NCI-H446 treated with DMSO at 0.1 percent for 48 hours (cell line): ENCODE data around the gene APOBEC3B.
"Not testable (repeated sequence)": the region's sequence is repeated elsewhere in the genome, so short reads cannot be mapped to it uniquely, and the experiment has no call there.

Experiments used
- DNase-seq: peaks from one replicate; lab custom pipeline; 2025; lab: John Stamatoyannopoulos, UW

APOBEC3B gene

DNA sequence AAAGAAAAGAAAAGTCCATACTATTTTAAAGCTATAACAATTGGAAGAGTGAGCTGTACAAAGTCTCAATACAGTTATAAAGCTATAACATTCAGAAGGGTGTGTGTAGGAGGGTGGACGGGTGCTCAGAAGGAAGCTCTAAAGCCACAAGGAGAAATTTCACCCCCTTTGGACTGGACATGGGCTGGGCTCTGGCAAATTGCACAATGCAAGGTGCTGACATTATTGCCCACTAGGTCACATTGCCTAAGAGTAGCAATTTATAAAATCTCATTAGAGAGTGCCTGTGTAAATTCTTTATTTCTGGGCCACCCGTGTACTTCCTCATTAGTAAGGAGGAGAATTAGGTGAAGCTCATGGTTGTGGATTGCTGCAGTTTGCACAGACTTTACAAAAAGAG, 30.4 kb upstream of the APOBEC3B start:
- no peak for DNase-seq

DNA sequence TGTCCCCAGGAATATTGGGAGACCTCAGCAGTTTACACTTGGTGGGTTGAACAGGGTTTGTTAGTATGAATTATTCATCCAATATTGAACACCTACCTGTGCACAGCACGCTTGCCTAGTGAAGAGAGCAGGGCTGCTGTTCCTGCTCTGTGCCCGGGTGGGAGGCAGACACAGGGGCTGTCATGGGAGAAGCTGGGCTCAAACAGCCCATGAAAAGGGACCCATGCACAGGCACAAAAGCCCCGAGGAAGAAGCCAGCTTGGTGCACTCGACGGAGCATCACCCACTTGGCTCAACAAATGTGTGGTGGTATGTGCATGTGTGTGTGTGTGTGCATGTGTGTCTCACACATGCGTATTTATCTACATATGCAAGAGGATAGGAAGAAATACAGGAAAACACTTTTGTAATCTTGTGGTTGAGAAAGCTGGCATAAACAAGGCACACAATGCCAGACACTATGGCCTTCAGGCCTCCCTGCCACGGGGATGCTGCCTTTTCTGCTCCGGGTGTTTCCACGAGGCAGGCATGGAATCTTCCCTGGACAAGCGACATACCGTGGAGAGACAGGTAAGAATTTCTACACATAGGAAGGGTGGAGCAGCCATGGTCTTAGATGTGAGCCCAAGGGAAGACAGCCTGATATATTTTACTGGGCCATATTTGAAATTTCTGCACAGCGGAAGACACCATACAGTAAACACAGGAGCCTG, 29.7 kb upstream of the APOBEC3B start:
- DNase-seq = no peak

DNA sequence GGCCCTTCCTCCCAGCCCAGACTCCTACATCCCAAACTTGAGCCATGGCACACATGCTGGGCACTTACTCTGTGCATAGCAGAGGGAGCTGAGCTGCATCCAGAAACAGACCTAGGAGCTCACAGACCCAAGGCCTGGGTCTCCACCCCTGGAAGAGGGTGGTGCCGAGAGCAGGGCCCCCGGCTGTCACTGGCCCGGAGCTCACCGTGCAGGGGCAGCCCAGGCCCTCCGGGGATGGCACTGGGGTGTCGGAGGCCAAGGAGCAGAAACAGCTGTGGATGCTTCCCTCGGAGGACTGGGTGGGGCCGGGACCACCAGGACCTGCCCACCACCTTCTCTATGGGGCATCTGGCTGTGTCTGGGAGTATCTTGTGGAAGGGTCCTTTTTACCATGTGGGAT, 29.1 kb upstream of the APOBEC3B start:
- DNase-seq = no peak

DNA sequence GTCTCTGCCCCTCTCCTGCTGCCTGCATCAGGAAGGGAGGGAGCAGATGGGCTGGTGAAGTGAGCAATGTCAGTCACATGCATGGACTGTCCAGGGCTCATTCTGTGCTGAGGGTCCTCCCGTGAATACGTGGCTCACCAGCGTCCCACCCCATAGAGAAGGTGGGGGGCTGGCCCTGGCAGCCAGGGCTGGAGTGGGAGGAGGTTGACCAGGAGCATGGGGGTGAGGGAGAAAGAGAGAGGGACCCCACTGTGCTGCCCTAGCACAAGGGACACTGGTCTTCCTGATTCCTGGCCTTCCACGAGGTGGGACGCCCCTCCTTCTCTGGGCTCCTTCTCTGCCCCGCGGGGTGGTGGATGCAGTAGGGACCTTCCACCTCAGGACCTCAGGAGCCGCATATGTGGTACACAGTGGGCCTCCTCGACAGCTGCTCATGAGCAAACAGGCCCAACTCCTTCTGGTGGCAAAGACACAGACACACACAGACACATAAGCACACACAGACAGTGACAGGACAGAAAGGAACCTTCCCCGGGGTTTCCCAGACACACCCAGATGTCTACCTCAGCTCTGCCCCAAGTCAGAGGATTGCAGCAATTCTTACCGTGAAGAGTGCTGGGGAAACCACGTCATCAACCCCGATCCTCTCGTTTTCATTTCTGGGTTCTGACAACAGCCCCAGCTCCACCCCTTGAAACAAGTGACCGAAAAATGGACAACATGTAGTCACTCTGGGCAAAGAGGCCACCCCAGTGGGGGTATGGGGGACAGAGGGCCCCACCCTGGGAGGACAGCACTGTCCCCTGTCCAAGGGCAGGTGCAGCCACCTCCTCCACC, 28.4 kb upstream of the APOBEC3B start:
- no peak for DNase-seq

DNA sequence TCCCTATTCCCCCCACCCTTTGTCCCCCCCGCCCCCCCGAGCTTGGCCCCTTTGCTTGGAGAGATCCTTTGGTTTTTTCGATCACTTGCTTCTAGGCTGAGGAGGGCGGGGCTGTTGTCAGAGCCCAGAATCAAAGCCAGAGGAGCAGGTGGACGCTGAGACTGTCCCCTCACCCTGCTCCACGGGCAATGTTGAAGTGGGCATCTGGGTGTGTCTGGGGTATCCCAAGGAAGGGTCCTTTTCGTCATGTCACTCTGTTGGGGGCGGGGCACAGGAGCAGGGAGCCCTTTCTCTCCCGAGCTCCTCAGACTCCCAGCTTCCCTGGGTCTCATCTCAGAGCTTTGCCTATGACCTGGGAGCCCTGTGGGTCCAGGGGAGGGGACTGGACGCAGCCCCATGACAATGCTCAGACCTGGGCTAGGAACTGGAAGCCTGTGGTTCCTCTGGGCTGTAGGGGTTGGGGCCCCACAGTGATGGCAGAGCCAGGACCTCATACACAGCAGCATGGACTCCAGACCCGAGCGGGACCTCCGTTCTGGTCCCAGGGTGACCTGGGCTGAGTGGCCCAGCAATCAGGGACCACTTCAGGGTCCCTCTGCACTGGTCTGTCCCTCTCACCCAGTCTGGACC, 27.6 kb upstream of the APOBEC3B start:
- DNase-seq = no peak

DNA sequence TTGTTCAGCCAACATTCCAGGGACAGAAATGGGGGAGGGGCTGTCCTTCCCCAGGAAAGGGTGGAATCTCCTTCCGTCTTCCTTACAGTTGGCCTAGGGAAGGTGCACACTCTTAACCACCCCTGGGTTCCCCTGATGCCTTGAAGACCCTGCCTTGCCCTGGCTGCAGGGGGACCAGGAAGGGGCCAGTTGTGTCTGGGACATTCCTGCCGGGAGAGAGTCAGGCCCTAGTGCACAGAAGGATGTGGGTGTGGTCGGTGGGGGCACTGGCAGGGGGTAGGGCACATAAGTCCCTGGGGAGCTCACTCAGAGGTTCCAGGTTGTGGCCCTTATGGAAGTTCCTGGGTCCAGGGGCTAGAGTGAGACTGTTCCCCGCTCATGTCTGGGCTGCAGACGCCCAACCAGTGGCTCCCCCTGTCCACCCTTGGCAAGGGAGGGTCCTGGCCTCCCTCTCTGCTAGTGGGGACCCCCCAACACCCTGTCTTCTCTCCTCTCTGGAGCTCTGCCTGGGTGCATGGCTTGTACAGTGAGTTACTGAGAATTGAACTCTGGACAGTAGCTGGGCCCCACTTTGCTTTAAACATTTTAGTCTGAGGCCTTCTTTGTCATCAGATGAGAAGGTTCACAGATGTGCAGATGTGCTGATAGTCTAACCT, 26.8 kb upstream of the APOBEC3B start:
- DNase-seq = no peak

DNA sequence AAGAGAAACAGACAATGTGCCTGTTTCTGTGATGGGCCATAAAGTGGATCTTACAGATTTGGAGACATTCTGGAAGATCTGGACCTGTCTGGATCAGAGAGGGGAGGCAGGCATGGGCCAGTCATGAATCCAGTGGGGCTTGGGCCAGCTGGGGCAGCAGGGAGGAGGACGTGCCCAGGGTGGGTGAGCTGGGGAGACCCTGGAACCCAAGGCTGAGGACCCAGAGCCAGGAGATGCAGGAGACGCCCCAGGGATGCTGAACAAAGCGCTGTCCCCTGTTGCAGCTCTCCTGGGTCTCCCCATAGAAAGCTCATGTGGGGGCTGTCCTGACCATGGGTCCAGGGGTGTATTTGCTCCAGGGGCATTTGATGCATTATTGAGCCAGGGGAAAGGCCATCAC, 26.2 kb upstream of the APOBEC3B start:
- no peak for DNase-seq

DNA sequence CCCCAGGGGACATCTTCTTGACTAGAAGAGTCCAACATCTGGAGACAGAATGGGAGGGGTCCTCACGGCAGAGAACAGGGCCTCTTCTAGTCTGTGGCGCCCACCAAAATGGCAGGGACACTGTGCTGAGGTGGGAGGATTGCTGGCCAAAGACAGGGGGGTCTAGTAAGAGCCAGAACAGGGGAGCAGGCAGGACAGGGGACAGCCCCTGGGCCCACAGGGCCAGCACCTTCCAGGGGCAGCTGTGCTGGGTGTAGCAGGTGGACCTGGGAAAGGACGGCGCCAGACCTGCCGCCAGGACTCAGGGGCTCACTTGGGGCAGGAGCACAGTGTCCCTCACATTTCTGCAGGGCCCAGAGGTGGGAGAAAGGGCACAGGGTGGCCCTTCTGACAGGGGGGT, 25.6 kb upstream of the APOBEC3B start:
- DNase-seq = no peak

DNA sequence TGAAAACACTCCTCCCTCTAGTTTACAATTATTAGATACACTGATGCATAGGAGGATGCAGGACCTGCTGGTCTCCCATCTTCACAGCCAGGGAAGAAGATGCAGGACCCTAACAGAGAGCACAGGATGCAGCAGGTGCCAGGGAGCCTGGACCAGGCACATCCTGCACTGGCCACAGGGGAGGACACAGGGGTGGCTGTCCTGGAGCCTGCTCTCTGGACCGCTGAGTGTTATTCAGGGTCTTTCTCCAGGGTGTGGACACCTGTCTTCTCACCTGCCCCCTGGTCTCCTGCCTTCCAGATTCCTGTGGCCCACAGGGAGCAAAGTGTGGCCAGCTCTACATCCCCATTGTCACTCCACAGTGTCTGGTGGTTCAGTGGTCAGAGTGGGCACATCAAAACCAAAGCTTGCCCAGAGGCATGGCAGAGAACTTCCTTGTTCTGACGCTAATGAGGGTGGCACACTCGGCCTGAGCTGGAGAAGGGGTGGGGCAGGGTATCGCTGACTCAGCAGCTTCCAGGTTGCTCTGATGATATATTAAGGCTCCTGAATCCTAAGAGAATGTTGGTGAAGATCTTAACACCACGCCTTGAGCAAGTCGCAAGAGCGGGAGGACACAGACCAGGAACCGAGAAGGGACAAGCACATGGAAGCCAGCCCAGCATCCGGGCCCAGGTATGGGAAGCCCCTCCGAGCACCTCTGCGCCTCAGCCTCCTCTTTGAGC, 24.9 kb upstream of the APOBEC3B start, which contains the start of gene APOBEC3A:
APOBEC3A (plus strand) TSS at position 564 of the 725 bp plus-strand sequence; CDS start at position 647, 83 bp downstream.
- no peak for DNase-seq

DNA sequence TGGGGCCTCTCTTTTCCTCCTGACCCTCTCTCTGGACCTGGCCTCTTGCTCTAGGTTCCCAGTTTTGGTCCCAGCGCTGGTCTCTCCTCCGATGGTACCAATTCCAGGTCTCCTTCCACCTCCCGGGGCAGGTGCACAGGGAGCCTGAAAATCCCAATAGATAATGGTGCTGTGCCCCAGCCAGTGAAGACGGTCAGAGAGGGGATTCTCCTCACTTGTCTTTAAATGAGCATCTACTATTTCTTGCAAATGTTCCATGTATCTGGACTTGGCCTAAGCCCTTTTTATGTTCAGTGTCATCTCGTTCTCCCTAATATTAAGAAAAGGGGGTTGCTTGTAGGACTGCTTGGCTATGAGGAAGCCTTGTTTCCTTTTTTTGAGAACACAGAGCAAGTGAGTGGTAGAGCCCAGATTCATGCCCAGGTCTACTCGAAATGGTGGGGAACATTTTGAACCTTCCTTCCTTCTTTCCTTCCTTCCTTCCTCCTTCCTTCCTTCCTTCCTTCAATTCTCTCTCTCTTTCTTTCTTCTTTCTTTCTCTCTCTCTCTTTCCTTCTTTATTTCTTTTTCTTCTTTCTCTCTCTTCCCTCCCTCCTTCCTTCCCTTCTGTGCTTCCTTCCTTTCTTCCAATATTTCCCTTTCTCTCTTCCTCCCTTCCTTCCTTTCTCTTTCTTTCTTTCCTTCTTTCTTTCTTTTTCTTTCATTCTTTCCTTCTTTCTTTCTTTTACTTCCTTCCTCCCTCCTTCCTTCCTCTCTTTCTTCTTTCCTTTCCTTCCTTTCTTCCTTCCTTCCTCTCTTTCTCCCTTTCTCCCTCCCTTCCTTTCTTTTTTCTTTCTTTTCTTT, 24.1 kb upstream of the APOBEC3B start:
- no peak for DNase-seq

DNA sequence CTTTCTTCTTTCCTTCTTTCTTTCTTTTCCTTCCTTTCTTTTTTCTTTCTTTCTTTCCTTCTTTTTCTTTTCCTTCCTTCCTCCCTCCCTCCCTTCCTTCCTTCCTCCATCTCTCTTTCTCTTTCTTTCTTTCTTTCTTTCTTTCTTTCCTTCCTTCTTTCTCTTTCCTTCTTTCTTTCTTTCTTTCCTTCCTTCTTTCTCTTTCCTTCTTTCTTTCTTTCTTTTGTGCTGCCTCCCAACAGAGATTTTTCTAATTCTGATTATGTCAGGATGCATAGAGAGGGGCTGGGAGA, 23.6 kb upstream of the APOBEC3B start:
- DNase-seq = not testable (repeated sequence)

DNA sequence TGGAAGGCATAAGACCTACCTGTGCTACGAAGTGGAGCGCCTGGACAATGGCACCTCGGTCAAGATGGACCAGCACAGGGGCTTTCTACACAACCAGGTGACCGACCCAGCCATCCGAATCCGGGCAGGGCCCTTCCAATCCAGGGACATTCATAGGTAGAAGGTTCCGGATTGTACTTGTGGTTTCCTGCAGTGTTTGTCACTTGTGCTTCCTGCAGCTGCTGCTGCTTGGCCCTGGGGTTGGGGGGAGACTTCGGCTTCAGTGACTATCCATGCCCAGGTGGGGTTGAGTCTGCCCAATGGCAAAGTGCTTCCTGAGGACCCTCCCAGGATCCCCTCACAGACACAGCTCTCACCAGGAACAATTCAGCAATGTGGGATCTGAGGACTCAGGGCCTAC, 22.6 kb upstream of the APOBEC3B start:
- no peak for DNase-seq

DNA sequence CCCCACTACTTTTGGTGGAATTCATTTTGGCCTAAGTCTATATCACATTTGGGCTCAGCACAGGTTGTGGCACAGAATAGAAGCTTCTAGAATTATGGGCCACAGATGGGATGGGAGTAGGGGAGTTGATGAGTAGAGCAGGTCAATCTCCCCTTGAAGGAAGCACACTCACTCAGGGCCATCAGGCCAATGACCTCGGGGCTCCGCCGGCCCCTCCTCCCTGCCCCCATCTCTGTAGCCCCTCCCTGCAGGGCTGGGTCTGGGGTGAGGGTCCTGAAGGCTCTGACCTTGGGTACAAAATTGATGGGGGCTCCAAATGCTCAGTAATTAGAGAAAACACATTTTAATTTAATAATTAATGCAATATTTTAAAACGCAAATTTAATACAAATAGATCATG, 21.5 kb upstream of the APOBEC3B start:
- not testable (repeated sequence) for DNase-seq

DNA sequence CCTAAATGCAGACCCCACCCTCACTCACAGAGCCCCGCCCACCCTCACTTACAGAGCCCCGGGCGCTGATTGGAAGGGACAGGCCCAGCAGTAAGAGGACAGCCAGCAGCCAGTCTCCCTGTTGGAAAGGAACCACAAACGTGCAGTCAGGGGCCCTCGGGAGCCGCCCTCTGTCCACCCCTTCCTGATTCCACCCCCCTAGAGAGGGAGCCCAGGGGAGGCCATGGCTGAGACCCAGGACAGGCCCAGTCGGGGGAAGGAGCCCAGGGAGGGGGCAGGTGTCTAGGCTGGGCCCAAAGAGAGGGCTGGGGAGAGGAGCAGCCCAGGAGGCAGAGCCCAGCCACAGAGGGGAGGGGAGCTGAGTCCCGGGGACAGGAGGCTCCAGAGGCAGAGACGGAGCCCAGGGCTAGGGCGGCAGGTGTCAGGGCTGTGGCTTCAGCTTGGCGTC, 18.8 kb upstream of the APOBEC3B start:
- DNase-seq = not testable (repeated sequence)

DNA sequence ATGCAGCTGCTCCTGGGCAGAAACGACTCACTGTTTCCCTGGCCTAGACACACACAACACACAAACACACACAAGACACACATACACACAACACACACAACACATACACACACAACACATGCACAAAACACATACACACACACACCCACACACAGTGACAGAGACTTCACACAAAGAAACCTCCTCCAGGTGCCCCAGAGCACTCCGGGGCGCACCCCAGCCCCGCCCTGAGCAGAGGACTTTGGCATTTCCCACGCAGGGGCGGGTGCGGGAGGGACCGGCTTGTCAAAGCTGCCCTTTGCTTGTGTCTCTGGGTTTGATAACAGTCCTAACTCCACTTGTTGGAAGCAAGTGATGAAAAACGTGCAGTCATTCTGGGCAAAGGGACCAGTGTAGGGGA, 18.3 kb upstream of the APOBEC3B start:
- DNase-seq = no peak

DNA sequence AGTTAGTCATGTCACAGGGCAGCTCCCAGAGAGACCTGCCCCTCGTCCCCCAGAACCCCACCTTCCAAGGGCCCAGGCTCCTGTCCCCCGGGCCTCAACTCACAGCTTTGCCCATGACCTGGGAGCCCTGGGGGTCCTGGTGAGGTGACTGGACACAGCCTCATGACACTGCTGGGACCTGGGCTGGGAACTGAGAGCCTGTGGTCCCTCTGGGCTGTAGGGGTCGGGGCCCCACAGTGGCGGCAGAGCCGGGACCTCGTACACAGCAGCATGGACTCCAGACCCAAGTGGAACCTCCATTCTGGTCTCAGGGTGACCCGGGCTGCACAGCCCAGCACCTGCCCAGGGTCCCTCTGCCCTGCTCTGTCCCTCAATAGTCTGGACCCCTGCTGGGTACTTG, 17.8 kb upstream of the APOBEC3B start:
- no peak for DNase-seq

DNA sequence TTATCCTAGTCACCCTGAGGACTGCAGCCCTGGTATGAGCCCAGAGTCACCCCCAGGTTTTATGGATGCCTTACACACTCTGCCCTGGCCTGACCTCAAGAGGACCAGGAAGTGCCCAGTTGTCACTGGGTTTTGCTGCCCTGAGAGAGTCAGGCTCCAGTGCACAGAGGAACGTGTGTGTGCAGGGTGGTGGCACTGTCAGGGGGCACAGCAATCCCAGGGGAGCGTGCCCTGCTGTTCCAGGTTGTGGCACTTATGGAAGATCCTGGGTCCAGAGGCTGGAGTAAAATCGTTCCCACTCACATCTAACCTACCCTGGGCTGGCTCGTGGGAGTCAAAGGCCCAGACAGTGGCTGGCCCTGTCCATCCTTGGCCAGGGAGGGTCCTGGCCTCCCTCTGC, 17.2 kb upstream of the APOBEC3B start:
- no peak for DNase-seq

DNA sequence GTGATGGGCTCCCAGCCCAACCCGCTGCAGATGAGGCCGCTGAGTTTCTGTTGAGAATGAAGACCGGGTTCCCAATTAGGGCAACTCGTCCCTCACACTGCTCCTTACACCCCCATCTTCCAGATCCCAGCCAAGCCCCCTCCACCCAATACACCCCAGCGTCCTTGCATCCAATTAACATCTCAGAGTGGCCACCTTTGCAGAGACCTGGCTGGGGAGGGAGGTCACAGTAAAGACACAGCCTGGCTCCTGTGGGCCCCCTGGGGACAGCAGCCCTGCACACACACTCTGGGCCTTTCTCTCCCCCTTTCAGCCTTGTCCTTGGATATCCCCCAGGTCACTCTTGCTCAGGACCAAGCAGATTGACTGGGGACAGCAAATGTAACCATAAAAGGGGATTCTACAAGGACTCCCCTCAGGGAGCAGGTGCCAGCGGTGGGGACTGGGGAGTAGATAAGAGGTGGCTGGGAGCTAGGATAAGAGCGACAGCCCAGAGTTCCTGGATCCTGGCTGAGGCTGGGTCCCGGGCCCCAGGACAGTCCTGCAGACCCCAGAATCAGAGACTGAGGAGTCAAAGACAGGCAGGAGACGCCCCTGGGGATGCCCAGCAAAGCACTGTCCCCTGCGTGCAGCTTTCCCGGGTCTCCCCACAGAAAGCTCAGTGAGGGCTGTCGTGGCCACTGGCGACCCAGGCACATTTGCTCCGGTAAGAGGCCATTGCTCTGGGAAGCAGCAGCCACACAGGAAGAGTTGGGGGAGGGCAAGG, 16.4 kb upstream of the APOBEC3B start:
- DNase-seq = no peak

DNA sequence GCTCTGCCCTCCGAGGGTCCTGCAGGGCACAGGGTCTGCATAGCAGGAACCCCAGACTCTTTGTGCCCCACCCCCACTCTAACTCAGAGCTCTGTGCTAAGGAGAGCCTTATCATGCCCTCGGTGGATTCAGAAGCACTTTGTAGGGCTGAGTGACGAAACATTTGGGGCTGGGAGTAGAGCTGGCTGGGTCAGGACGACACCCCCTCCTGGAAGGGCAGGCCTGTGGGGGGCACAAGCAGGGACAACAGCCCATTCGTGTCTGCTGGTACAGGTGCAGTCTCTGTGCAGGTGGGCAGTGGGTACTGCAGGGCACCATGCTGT, 15.8 kb upstream of the APOBEC3B start:
- no peak for DNase-seq

DNA sequence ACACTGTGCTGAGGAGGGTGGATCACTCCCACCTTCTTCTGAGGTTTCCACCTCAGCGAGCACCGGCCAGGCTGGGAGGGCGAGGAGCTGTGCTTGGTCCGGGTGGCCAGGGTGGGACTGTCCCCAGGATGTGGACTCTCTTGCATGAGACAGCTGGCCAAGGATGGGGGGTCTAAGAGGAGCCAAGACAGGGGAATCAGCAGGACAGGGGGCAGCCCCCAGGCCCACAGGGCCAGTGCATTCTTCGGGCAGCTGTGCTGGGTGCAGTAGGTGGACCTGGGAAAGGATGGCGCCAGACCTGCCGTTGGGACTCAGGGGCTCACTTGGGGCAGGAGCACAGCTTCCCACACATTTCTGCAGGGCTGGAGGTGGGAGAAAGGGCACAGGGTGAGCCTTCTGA, 15.2 kb upstream of the APOBEC3B start:
- DNase-seq = no peak
